Measurements from ENCODE around the gene CAMTA1. TPM values are rescaled to one million over a fixed set of nuclear protein-coding genes. Genes with fewer than 3 reads are reported as not detected.

Gene CAMTA1
- total RNA-seq, 1 donor from 2014 or later = 30.6 TPM

DNA sequence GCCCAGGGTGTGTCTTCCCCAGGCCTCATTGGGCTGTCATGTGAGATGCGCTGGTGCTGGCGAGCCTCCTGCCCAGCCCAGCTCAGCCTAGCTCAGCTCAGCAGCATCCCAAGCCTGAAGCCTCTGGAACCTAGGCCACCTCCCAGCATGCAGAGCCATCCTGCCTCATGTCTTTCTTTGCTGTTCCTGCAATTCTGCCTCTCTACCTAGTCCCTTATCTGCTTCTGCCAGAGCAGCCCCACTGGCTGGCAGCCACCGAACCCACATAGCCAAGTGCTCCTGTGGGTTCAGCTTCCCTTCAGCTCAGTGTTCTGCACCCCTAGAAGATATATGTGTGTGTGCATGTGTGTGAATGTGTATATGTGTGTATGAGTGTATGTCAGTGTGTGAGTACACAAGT is 694.3 kb downstream of the CAMTA1 start:
- DNase-seq = no peak

DNA sequence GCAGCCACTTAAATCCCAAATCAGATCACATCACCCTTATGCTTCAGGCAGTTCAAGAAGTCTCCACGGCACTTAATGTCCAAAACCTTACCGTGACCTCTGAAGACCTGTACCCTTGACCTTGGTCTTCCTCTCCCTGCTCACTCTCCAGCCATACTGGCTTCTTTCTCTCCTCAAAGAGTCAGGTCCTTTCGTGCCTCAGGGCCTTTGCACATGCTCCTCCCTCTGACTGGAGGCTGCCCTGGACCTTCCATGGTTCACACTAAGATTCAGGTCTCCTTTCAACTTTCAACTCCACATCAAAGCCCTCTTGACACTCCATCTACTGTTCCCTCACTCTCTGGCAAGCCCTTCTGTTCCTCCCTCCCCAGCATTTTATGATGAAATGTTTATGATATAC is 695.9 kb downstream of the CAMTA1 start:
- DNase-seq = no peak

DNA sequence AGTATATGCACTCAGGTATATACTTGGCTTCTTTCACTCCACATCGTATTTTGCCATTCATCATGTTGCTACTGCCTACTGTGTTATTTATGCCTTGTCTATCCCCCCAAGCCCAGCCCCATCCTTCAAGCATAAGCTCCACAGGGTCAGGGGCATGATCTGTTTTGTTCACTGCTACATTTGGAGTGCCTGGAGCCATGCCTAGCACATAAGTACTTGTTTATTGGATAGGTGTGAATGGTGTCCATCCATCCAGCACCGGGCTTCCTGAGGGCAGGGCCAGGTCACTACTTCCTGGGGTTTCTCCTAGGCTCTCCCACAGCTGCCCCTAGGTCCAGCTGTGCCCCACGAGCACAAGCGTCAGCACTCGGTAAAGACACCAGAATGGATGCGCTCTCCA is 696.8 kb downstream of the CAMTA1 start:
- DNase-seq = no peak

DNA sequence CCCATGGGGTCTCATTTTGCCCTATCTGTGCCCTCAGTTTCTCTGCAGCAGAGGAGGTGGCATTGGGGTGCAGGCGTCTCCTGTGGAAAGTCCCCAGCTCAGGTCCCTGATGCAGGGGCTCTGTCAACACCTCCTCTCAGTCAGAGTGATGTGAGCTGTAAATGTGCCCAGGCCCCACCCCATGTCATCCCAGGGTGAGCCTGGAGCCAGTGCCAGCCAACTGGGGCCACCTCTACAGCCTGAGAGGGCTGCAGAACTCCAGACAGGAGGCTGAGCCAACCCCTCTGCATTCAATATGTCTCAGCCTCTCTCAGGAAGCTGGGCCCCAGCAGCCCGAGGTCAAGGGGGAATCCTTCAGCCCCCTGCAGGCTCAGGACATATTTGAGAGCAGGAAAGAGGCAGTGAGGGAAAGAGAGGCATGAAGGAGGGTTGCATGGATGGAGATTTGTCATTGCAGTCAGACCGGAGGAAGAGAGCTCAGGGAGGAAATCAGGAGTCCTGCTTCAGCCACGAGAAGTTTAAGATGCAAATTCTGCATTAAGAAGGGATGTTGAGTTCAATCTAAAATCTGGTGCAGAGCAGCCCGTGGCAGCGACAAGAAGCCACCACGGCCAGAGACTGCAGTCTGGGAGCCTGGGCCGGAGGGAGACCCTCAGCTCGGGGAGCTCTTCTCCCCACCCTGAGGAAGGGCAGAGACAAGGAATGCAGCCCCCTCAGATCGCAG is 697.7 kb downstream of the CAMTA1 start:
- DNase-seq = no peak

DNA sequence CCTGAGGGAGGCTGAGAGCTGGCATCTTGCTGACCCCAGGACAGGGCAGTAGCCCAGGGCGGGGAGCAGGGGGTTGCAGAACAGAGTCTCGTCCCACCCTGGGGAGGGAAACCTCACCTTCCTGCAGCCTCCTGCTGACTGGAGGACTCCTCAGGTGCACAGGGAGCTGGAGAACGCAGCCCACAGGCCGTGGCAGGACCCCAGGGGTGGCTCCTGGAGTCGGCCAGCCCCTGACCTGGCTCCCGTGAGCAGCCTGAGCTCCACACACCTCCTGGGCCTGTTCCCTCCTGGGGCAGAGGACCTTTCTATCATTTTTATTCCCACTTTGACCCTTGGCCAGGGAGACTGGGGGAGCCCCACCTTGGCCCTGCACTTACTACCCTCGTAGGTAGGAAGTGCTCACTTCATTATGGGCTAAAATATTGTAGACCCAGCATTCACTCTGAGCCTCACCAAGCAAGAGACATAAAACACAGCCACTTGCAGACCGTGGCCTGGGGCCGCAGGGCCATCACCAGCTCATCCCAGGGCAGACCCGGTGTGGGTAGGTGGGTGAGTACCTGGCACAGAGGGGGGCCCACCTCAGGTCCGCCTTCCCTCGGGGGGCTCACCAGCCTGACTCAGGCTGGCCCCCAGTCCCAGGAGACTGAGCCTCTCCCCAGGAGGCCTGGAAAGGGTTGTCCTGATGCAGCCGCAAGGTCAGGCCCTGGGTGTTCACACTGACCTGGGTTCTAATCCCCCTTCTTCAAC is 698.6 kb downstream of the CAMTA1 start:
- no peak for DNase-seq

DNA sequence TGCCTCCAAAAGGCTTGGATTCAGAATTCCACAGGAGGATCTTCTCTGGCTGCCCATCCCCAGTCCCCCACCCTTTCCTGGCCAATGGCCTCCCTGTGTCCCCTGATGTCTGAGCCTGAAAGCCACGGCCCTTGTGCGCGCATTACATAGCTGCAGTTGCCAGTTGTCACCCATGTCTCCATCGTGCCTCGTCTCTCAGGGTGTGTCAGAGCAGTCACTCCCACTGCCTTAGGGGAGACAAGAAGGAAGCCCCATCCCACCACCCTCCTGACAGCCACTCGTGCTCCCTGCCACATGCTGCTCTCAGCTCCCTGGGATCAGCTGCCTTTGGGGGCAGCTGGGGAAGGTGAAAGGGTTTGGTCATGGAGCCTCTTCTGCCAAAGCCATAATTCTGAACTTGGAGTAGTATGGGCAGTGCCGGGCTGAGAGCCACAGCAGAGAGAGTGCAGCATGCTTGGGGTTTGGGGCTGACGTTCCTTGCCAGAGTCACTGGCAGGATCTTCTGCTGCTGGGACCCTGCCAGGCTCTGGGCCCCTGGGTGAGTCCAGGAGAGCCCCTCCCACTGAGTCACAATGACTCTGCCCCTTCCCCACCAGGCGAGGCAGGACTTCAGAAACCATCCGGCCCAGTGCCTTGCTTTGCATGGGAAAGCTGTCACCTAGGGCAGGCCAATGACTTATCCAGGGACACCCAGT is 700.0 kb downstream of the CAMTA1 start:
- no peak for DNase-seq

DNA sequence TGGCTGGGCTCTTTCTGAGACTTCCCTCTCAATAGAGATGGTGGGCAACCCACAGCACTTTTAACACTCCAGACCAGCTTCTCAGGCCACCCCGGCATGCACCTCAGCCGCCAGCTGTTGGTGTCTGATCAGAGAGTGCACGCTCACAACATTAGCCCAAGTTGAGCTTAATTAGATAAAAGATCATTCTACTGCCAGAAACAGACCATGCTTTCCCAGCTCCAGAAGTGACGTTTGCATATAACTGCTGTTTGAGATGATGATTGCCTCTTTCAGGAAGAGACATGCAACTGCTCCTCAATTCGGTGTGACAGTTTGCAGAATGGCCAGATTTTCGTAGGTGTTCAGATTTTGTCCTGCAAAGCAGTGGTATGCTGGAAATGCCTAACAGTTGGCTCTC is 700.6 kb downstream of the CAMTA1 start:
- DNase-seq = no peak

DNA sequence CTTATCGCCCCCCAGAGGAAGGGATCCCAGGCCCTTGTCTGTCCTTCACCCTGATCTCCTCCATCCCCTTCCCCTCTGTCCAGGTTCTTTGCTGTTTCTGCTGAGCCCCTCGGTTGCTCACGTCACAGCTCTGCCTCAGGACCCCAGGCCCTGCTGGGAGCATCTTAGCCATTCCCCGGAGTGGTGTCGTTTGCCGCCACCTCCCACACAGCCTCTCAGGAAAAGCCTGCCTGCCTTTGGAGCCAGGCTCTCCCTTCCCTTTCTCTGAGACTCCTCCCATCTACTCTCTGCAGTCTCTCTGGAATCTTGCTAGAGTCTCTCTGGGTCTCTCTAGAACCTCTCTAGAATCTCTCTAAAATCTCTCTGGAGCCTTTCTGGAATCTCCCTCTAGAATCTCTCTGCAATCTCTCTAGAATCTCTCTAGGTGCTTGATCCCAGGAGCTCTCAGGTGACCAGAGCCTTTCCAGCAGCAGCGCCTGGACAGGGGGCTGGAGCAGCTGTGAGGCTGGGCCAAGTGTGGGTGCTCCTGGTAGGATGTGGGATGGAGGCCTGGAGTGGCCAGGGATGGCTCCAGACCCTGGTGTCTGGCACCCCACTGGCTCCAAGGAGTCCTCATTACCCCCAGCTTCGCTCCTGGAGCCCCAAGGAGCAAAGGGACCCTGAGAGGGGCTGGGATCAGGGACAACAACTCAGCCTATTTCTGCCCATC is 702.7 kb downstream of the CAMTA1 start:
- no peak for DNase-seq

DNA sequence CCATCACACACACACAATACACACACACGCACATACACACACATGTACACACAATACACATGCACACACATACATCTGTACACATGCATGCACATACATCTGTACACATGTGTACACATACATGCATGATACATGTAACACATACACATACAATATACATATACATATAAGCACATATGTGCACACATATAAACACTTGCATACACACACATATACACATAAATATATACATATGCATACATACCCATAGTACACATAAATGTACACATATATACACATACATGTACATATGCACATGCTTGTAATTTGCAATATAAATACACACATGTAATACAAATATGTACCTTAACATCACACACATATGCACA is 703.2 kb downstream of the CAMTA1 start:
- no peak for DNase-seq

DNA sequence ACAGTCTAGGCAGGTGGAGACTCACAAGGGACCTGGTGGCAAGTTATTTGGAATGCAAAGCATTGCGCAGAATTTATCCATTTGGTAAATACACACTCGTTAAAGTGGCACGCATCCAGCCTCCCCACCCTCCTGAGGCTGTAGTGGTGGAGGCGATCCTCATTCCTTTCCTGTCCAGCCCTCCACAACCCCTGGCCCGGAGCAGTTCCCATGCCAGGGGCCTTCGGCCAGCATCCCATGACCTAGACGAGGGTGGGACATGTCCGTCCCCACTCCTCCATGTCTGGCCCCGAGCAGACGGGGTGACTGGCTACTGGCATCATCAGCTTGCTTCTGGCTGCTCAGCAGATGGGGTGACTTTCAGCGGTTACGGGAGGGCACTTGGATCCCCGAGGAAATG is 704.3 kb downstream of the CAMTA1 start:
- no peak for DNase-seq

DNA sequence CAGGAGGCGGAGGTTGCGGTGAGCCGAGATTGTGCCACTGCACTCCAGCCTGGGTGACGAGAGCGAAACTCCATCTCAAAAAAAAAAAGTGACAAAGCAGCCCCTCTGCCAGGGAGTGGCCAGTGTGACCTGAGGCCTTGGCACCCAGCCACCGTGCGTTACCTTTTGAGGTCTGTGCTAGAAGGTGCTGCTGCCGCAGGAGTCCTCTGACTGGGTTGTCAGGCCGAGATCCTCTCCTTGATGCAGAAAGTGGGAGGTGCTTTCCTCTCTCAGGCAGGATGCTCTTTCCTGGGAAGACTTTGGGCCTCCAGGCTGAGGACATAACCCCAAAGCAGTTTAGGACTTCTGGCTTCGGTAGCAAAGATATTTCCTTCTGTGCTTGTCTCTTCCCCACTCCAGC is 705.3 kb downstream of the CAMTA1 start:
- DNase-seq = no peak

DNA sequence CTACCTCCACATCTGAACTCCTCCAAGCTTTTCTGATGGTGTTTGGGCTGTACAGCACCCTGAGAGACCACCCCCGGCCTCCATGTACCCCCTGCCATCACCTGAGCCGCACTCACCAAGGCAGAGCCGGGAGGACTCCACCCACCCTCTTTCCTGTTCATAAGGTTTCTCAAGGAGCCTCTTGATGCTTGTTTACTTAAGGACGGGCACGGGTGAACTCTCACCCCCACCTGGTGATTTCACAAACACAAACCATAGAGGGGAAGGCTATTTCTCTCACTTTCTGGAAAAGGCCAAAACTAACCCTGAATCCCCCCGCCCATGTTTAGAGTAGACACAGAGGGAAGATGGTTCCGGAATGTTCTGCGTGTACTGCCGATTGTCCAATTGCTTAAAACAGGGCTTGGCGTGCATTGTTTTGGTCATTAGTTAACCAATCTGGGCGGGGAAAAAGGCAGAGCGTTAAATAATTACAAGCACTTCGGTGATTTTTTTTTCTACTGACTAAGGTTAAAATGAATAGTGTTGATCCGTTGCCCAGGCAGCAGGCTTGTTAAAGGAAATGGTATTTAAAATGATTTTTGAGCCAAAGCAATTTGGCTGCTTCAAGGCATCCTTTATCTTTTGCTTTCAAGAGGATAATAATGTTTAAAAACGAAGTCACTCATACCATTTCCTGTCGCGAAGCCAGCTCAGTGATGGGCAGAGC is 706.0 kb downstream of the CAMTA1 start:
- DNase-seq = peak; percentile 61

DNA sequence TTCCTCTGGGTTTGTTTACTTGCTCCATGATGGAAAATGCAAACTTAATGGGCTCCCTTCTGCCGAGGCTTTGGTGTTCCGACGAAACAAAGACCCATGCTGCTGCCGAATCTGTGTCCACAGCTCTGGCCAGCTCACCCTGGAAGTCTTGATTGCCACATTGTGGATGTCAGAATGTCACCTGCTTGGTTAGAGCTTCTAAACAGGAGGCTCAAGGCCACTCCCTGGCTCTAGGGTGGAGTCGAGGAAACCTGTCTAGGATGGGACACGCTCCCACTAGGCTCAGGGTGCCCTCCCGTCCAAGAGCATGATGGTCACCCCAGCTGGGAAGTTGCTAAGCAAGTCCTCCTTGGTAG is 706.5 kb downstream of the CAMTA1 start:
- DNase-seq = no peak

DNA sequence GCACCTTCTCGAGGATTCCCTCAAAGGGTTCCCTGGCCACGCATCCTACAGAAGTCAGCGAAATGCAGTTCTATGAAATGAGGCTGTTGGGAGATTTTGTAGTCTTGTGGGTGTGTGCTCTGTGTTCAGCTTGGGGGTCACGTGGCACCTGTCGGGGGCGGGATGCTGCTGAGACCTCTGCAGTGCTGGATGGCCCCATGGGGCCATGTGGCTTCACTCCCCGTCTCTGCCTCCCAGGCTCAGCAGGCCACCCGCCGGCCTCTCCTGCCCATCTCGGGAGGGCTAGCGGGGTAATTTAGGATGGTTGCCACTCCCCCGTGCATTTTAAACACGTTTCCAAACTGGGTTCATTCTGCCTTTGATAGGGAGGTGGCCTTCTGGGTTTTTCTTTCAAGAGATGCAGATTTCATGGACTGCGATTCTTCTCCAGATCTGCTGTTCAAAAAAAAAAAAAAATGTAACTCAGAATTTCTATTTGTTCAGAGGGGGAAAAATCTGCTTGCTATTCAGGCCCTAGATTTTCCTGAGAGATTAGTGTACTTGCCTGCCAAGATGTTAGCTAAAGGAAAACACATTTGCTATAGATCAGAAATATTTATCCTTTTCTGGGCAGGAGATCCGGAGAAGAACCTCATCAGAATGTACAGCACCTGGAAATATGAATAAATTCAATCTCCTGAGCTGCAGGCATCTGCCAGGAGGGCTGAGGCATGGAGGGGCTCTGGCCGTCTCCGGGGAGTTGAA is 708.6 kb downstream of the CAMTA1 start:
- DNase-seq = peak; percentile 41

DNA sequence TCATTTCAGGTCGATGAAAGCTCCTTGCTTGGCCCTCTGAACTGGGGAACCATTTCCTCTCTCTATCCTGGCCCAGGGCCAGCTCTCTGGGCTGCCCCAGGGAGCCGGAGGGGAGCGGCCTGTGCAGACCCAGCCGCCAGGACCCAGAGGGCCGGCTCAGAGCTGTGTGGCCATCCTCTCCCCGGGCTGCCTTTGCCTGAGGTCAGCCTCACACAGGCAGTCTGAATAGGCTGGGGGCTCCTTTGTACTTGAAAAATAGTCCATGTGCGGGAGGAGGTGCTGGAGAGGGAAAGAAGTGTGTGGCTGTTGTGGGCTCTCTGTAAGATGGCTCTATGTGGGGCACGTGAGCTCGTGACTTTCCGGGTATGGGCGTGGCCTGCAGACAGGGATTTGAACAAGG is 710.7 kb downstream of the CAMTA1 start:
- DNase-seq = no peak

DNA sequence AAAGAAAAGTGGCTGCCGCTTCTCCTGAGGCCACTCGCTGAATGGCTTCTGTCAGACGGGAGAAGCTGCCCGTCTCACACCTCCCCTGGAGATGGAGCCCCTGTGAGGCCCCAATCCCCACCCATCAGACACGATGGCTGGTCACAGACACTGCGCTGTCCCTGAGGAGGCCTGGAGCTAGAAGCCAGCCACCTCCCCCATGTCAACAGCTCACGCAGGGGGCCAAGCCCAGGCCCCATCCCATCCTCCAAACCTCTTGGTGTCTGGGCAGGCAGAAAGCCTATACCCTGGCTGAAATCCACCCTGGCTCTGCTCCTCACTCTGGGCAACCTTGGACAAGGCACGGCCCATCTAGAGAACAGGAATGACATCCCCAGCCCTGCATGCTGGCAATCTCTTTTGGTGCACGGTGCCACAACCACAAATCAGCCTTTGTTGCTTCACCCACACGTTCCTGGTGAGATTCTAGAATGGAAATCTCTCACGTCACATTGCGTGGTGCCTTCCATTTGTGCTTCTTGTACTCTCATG is 711.9 kb downstream of the CAMTA1 start:
- DNase-seq = no peak

DNA sequence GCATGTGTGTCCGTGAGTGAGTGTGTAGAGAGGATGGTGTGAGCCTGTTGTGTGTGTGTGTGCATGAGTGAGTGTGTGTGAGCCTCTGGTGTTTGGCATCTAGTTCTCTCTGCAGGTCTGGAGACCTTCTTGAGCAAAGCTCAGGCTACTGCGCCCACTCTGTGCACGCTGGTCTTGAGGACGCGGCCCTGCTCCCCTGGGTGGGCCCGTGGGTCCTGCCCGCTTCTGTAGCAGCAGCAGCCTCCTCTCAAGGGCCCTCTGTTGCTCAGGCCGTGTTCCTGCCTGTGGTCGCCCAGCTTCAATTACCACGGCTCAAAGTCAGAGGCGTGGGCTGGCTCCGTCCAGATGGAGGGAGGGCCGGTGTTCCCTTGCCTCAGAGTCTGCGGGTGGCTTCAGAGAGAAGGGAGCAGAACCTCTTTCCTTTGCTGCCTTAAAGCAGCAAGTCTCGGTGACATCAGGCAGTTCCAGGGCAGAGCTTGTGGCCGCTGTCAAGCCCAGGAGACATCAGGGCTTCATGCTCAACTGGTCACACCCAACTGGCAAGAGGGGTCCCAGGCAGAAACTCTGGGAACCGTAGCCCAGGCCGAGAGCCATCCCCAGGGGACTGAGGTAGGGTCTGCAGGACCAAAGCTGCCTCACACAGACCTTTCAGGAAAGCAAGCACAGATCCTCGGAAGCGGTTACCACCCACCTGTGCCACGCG is 715.3 kb downstream of the CAMTA1 start:
- DNase-seq = no peak

DNA sequence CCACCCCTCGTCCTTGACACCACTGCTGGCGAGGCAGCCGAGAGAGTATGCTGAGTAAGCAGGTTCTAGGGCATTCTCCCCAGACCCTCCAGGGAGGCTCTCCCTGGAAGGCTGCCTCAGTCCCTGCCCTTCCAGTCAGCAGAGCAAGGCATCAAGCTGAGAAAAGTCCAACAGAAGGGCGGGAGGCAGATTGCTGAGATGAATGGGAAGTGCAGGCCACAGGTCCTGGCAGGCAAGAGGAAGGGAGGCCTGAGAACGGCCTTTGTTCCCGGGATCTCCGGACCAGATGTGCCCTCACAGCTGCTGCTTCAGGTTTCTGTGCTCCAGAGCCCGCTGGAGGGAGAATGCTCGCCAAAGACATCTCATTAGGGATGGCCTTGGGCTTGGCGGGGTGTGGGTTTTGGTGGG is 715.8 kb downstream of the CAMTA1 start:
- no peak for DNase-seq

DNA sequence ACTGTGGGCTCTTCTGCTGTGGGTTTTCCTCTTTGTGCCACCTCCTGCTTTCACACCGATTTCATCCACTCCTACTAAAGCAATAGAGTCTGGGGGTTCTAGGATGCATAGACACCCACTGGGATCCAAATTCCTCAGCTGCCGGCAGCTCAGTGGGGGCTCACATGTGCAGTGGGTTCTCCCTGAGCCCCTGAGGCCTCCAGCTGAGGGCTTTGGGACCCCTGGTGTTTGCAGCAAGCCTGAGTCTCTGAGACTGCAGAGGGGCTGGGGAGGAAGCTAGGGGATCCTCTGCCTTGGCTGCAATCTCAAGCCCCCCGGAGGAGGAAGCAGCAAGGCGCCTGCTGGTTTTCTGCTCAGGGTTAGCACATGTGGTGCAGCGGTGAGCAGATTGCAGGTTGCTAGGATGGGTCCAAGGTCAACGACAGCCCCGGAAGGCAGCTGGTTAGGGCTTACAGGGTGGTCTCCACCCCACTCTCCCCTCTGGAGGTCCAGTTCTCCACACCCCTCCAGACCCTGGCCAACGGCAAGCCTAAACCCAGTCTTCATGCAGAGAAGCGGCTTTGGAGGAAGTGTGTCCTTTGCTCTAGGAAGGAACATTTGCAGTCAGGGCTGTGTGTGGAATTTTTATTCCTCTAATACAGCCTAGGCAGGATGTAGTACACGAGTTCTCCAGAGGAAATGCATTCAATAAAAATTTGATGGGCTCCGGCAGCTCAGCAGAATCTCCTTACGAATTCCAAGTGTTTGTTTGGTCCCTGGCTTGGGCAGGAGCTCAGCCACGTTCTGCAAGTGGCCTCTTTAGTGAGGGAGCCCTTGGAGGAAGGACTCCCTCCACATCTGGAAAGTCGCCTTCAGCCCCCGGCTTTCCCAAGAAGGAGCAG is 716.7 kb downstream of the CAMTA1 start:
- peak; percentile 34 for DNase-seq

Measured in skin of body (tissue), 2 donors.